CD4-positive, alpha-beta T cell (primary cell): ENCODE measurements around the gene LRRC2. TPM values are rescaled to one million over a fixed set of nuclear protein-coding genes. Genes with fewer than 3 reads are reported as not detected.

Experiments used
- ATAC-seq: fragments of 200-7000 bp; cut with Tn5 transposase; one replicate; pipeline ENCODE4 v1.10.0; 2022; ENCODE audit warnings: mild to moderate bottlenecking; ENCODE audit not compliant: poor library complexity
- CTCF ChIA-PET: fragments of 350-600 bp; sonication (Branson Sonifier 250); formaldehyde crosslinking; loops from one replicate; lab custom pipeline; 2021; ENCODE audit warnings: antibody characterized with exemption, inconsistent platforms; lab: Charles Lee
- POLR2A ChIA-PET: fragments of 350-600 bp; sonication (Branson Sonifier 250); formaldehyde crosslinking; loops from one replicate; lab custom pipeline; 2021; ENCODE audit warnings: antibody characterized with exemption, inconsistent platforms; lab: Charles Lee
- DNase-seq, 14 experiments: peaks; one replicate each; pipeline ENCODE4 v3.0.0-alpha.2; 2013 to 2020; ENCODE audit warnings: mixed read lengths in 2 of 14
- H3K27ac ChIP-seq, 2 donors: one replicate each; pipeline versions ENCODE4 v1.5.1 to v1.7.0; 2013; ENCODE audit warnings: low read length in 2 of 2, low read depth in 1 of 2, mild to moderate bottlenecking in 1 of 2
- H3K27me3 ChIP-seq, 2 experiments: 1 replicate in 1 of 2; 2 replicates in 1 of 2; pipeline versions ENCODE4 v1.6.1 to v1.7.0; 2013; ENCODE audit warnings: low read length in 2 of 2, control low read depth in 1 of 2, mild to moderate bottlenecking in 1 of 2, moderate library complexity in 1 of 2; ENCODE audit not compliant: insufficient read depth in 2 of 2, control insufficient read depth in 1 of 2
- H3K36me3 ChIP-seq: one replicate; pipeline ENCODE4 v1.6.1; 2013; ENCODE audit warnings: low read length, control low read depth; ENCODE audit not compliant: insufficient read depth
- H3K4me1 ChIP-seq: one replicate; pipeline ENCODE4 v1.6.1; 2013; ENCODE audit warnings: low read length, control low read depth; ENCODE audit not compliant: insufficient read depth
- H3K4me3 ChIP-seq: one replicate; pipeline ENCODE4 v1.5.1; 2013; ENCODE audit warnings: mild to moderate bottlenecking, low read length, moderate library complexity
- H3K9me3 ChIP-seq, 2 experiments: 1 replicate in 1 of 2; 2 replicates in 1 of 2; pipeline versions ENCODE4 v1.6.1 to v1.7.0; 2013; ENCODE audit warnings: low read length in 2 of 2, mild to moderate bottlenecking in 2 of 2, control low read depth in 1 of 2, moderate library complexity in 1 of 2; ENCODE audit not compliant: control insufficient read depth in 1 of 2, insufficient read depth in 1 of 2
- H3K27ac Mint-ChIP-seq: one replicate; pipeline ENCODE4 v1.8.0; 2020; ENCODE audit warnings: mixed read lengths
- H3K27me3 Mint-ChIP-seq: one replicate; pipeline ENCODE4 v1.8.0; 2021; ENCODE audit warnings: mixed read lengths
- H3K36me3 Mint-ChIP-seq: one replicate; pipeline ENCODE4 v1.8.0; 2021; ENCODE audit warnings: low read depth, mixed read lengths
- H3K4me1 Mint-ChIP-seq: one replicate; pipeline ENCODE4 v1.8.0; 2021; ENCODE audit warnings: low read depth, mixed read lengths
- H3K4me3 Mint-ChIP-seq: one replicate; pipeline ENCODE4 v1.8.0; 2020; ENCODE audit warnings: mild to moderate bottlenecking, mixed read lengths
- H3K9me3 Mint-ChIP-seq: one replicate; pipeline ENCODE4 v1.8.0; 2020; ENCODE audit warnings: mixed read lengths
- intact Hi-C, 2 experiments: fragments of 100-400 bp; cut with DNase I in 1 of 2; cut with micrococcal nuclease in 1 of 2; formaldehyde crosslinking; loops; one replicate each; pipeline versions ENCODE4 v1.15.1 to v1.9.0; 2023 to 2025; cut with DNase I, micrococcal nuclease
- total RNA-seq, 174 experiments: library from RNA in 2 of 174; stranded (reverse) in 2 of 174; gene quantifications; one replicate each; pipeline ENCODE4 v1.2.3 and lab custom pipeline; 2021 to 2026
- TF ChIP-seq, protein P1 (sequence below): fragments of 200-600 bp; IDR thresholded peaks from one replicate; pipeline ENCODE4 v1.8.0; 2022; ENCODE audit warnings: antibody characterized with exemption, mild to moderate bottlenecking

Gene LRRC2
- total RNA-seq, 2 experiments from 2014 or later = 0.59 to 0.91 TPM

DNA sequence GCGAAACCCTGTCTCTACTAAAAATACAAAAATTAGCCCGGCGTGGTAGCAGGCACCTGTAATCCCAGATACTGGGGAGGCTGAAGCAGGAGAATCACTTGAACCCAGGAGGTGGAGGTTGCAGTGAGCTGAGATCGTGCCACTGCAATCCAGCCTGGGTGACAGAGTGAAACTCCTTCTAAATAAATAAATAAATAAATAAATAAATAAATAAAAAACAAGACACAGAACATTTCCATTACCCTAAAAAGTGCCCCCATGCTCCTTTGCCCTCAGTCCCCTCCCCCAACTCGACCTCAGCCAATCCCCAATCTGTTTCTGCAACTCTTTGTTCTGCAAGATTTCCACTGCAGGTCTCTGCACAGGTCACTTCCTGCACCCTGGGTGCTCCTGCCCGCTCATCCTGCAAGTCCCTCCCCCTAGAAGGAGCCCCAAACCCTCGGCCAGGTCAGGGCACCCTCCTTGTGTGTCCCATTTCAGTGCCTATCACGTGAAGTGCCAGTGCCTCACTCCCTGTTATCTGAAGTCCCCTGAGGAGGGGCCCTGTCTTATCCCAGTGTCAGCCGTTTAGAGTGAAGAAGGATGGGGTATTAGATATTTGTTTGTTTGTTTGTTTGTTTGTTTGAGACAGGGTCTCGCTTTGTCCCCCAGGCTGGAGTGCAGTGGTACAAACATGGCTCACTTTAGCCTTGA is 47.4 kb upstream of the LRRC2 start:
- Histone ChIP-seq H3K9me3 (no peaks in the 10 kb centered on the region), H3K27me3 (peaks cover 8 to 9% of the 10 kb centered on the region in 2 experiments), H3K4me1 (no peaks in the 10 kb centered on the region), H3K27ac (no peak overlapping the region), H3K36me3 (no peaks in the 10 kb centered on the region), H3K4me3 (no peak overlapping the region)
- Mint-ChIP-seq H3K9me3 (no peaks in the 10 kb centered on the region), H3K36me3 (no peaks in the 10 kb centered on the region), H3K4me3 (no peak overlapping the region), H3K27me3 (no peaks in the 10 kb centered on the region), H3K27ac (no peak overlapping the region), H3K4me1 (no peaks in the 10 kb centered on the region)
- POLR2A ChIA-PET = no interaction called here
- CTCF ChIA-PET = interaction anchor here (1.0 kb wide), 1 partner anchor 16 kb away, joined by 4 read pairs; no protein-coding TSS in a partner anchor
- ATAC-seq = no peak
- intact Hi-C loops = no loop called here
- no peak for DNase-seq
- TF ChIP-seq, protein P1, sequence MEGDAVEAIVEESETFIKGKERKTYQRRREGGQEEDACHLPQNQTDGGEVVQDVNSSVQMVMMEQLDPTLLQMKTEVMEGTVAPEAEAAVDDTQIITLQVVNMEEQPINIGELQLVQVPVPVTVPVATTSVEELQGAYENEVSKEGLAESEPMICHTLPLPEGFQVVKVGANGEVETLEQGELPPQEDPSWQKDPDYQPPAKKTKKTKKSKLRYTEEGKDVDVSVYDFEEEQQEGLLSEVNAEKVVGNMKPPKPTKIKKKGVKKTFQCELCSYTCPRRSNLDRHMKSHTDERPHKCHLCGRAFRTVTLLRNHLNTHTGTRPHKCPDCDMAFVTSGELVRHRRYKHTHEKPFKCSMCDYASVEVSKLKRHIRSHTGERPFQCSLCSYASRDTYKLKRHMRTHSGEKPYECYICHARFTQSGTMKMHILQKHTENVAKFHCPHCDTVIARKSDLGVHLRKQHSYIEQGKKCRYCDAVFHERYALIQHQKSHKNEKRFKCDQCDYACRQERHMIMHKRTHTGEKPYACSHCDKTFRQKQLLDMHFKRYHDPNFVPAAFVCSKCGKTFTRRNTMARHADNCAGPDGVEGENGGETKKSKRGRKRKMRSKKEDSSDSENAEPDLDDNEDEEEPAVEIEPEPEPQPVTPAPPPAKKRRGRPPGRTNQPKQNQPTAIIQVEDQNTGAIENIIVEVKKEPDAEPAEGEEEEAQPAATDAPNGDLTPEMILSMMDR = no peak

DNA sequence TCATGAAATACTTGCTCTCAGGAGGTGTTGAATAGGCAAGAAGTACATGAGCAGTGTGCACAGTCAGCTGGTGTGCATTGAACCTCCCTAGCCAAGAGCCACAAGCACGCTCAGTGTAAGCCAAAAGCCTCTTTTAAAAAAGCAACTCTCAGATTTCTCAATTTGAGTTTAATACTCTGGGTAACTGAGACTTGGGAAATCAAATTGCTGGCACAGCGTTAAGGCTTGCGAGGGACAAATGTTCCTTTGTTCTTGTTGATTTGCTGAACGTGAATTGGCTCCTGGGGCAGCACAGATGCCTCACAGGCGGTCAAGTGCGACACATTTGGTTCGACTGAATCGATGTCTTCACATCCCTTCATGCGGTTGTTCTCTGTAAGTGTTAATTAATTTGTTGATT is 46.2 kb upstream of the LRRC2 start, which contains the start of gene FAM240A:
TSS of gene FAM240A (plus strand) at position 202 of the 400 bp plus-strand sequence. CDS start at position 361, 159 bp downstream.
- peaks cover 3 to 4% of the 10 kb centered on the region in 2 experiments for H3K27me3 ChIP-seq
- Mint-ChIP-seq H3K27ac (no peak within 1 kb of the TSS), H3K4me3 (no peak within 1 kb of the TSS), H3K9me3 (no peaks in the 10 kb centered on the region), H3K4me1 (no peaks in the 10 kb centered on the region), H3K36me3 (no peaks in the 10 kb centered on the region), H3K27me3 (no peaks in the 10 kb centered on the region)
- POLR2A ChIA-PET = no interaction called here
- intact Hi-C loops = no loop called here
- H3K36me3 ChIP-seq = no peaks in the 10 kb centered on the region
- DNase-seq = no peak
- no peak for ATAC-seq
- H3K27ac ChIP-seq = no peak within 1 kb of the TSS
- H3K4me3 ChIP-seq = no peak within 1 kb of the TSS
- no peaks in the 10 kb centered on the region for H3K9me3 ChIP-seq
- TF ChIP-seq, protein P1 = no peak
- no peaks in the 10 kb centered on the region for H3K4me1 ChIP-seq
- CTCF ChIA-PET = no interaction called here

DNA sequence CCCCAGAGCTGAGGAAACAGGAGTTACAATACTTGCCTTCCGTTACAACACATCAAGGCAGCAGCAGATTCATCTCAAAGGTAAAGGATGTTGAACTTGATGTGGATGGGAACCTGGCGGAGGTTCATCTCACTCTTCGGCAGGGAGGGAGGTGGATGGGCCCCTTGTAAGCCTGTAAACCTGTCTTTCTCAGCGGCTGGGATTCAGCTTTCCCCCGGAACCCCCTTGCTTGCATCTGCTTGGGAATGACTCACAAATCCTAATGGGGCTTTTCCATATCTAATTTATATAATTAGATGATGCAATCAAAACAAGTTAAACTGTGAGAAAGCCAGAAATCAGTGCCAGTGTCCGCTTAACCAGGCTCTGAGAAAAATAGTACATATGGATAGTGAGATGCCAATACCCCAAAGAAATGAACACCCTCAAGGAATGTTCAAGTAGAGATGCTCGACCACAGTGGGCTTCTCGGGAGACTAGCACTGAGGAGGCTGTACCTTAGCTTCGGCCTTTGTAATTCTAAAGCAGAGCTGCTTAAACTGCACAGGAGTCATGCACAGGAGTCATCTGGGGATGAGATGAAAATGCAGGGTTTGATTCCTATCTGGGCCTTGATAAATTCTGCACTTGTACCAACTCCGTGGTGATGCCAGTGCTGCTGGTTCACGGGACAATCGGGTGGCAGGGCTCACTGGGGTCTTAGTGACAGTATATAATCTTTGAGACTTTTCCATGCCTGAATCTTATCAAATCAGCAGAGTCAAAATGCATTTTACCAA is 44.0 kb upstream of the LRRC2 start:
- Histone ChIP-seq H3K4me3 (no peak overlapping the region), H3K27ac (no peak overlapping the region), H3K36me3 (no peaks in the 10 kb centered on the region), H3K9me3 (no peaks in the 10 kb centered on the region), H3K27me3 (peaks cover 0 to 1% of the 10 kb centered on the region in 2 experiments), H3K4me1 (no peaks in the 10 kb centered on the region)
- DNase-seq = no peak
- Mint-ChIP-seq H3K4me1 (no peaks in the 10 kb centered on the region), H3K36me3 (no peaks in the 10 kb centered on the region), H3K4me3 (no peak overlapping the region), H3K27ac (no peak overlapping the region), H3K9me3 (no peaks in the 10 kb centered on the region), H3K27me3 (no peaks in the 10 kb centered on the region)
- intact Hi-C loops = no loop called here
- POLR2A ChIA-PET = no interaction called here
- CTCF ChIA-PET = interaction anchor here (0.5 kb wide), 1 partner anchor 69 kb away, joined by 3 read pairs; no protein-coding TSS in a partner anchor
- ATAC-seq = no peak
- TF ChIP-seq, protein P1 = no peak
